ENCODE data around the gene GPR78.

- TF ChIP-seq, protein P1, sequence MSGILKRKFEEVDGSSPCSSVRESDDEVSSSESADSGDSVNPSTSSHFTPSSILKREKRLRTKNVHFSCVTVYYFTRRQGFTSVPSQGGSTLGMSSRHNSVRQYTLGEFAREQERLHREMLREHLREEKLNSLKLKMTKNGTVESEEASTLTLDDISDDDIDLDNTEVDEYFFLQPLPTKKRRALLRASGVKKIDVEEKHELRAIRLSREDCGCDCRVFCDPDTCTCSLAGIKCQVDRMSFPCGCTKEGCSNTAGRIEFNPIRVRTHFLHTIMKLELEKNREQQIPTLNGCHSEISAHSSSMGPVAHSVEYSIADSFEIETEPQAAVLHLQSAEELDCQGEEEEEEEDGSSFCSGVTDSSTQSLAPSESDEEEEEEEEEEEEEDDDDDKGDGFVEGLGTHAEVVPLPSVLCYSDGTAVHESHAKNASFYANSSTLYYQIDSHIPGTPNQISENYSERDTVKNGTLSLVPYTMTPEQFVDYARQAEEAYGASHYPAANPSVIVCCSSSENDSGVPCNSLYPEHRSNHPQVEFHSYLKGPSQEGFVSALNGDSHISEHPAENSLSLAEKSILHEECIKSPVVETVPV (CRISPR knock-in tag; IDR thresholded peaks at IDR 0.05), result no peak
- TF ChIP-seq CREB5 (CRISPR knock-in tag; IDR thresholded peaks at IDR 0.05; ENCODE audit: low read depth), result no peak
- no peak for TF ChIP-seq ZNF70 (CRISPR knock-in tag; IDR thresholded peaks at IDR 0.05)
- no peak for TF ChIP-seq ESRRG (CRISPR knock-in tag; IDR thresholded peaks at IDR 0.05)
- no peak for TF ChIP-seq TCF4 (CRISPR knock-in tag; IDR thresholded peaks at IDR 0.05; ENCODE audit: borderline replicate concordance)
- TF ChIP-seq RARB (CRISPR knock-in tag; IDR thresholded peaks at IDR 0.05), result no peak
- TF ChIP-seq ARNTL (CRISPR knock-in tag; IDR thresholded peaks at IDR 0.05; ENCODE audit: borderline replicate concordance, low read depth), result no peak
- no peak for TF ChIP-seq ZFP30 (CRISPR knock-in tag; IDR thresholded peaks at IDR 0.05)
Measured at GRCh38 chr4:8597791-8598190, 17.6 kb downstream of the GPR78 start.
